SK-N-SH treated with all-trans-retinoic acid at 6 μM for 48 hours (cell line): ENCODE data around the gene CEP128.

Source experiments
- ATAC-seq: fragments of 200-7000 bp; cut with Tn5 transposase; 3 replicates; pipeline ENCODE4 v1.9.1; 2020; ENCODE audit warnings: mild to moderate bottlenecking, moderate library complexity
- BACH2 ChIP-seq: fragments of 250-450 bp; sonication (Bioruptor Pico); IDR thresholded peaks from 2 replicates; pipeline ENCODE4 v1.9.0; 2021; ENCODE audit warnings: mild to moderate bottlenecking, borderline replicate concordance
- CREB5 ChIP-seq: fragments of 250-450 bp; sonication (Bioruptor Pico); IDR thresholded peaks from 2 replicates; pipeline ENCODE4 v1.5.1; 2020; ENCODE audit warnings: low read depth, mild to moderate bottlenecking, moderate library complexity
- CSDC2 ChIP-seq: fragments of 250-450 bp; sonication (Bioruptor Pico); IDR thresholded peaks from 2 replicates; pipeline ENCODE4 v1.5.0; 2020; ENCODE audit warnings: mild to moderate bottlenecking, moderate library complexity
- CSRNP3 ChIP-seq: fragments of 250-450 bp; sonication (Bioruptor Pico); IDR thresholded peaks from 2 replicates; pipeline ENCODE4 v1.5.1; 2021; ENCODE audit warnings: mild to moderate bottlenecking, moderate library complexity
- ESRRG ChIP-seq: fragments of 250-450 bp; sonication (Bioruptor Pico); IDR thresholded peaks from 2 replicates; pipeline ENCODE4 v1.6.1; 2021; ENCODE audit warnings: mild to moderate bottlenecking
- GLIS3 ChIP-seq: fragments of 250-450 bp; sonication (Bioruptor Pico); IDR thresholded peaks from 2 replicates; pipeline ENCODE4 v1.5.0; 2020; ENCODE audit warnings: mild to moderate bottlenecking, moderate library complexity
- ISL1 ChIP-seq: fragments of 250-450 bp; sonication (Bioruptor Pico); IDR thresholded peaks from 2 replicates; pipeline ENCODE4 v2.1.2; 2022; ENCODE audit warnings: mild to moderate bottlenecking, moderate library complexity
- OSR1 ChIP-seq: fragments of 250-450 bp; sonication (Bioruptor Pico); IDR thresholded peaks from 2 replicates; pipeline ENCODE4 v1.8.0; 2022; ENCODE audit warnings: moderate library complexity, mild to moderate bottlenecking, inconsistent platforms
- POU6F1 ChIP-seq: fragments of 250-450 bp; sonication (Bioruptor Pico); IDR thresholded peaks from 2 replicates; pipeline ENCODE4 v1.8.0; 2021; ENCODE audit warnings: low read depth, mild to moderate bottlenecking, moderate library complexity, borderline replicate concordance
- PPARA ChIP-seq: fragments of 250-450 bp; sonication (Bioruptor Pico); IDR thresholded peaks from 2 replicates; pipeline ENCODE4 v1.5.0; 2020; ENCODE audit warnings: mild to moderate bottlenecking, borderline replicate concordance
- RARB ChIP-seq: fragments of 250-450 bp; sonication (Bioruptor Pico); IDR thresholded peaks from 2 replicates; pipeline ENCODE4 v1.8.0; 2021; ENCODE audit warnings: mild to moderate bottlenecking, moderate library complexity
- SNAI2 ChIP-seq: fragments of 250-450 bp; sonication (Bioruptor Pico); IDR thresholded peaks from 2 replicates; pipeline ENCODE4 v1.5.0; 2020; ENCODE audit warnings: mild to moderate bottlenecking, moderate library complexity
- TCF4 ChIP-seq: fragments of 250-450 bp; sonication (Bioruptor Pico); IDR thresholded peaks from 2 replicates; pipeline ENCODE4 v1.8.0; 2021; ENCODE audit warnings: mild to moderate bottlenecking, moderate library complexity, borderline replicate concordance
- TOX ChIP-seq: fragments of 250-450 bp; sonication (Bioruptor Pico); IDR thresholded peaks from 2 replicates; pipeline ENCODE4 v1.8.0; 2021; ENCODE audit warnings: mild to moderate bottlenecking, moderate library complexity, borderline replicate concordance
- TSHZ2 ChIP-seq: fragments of 250-450 bp; sonication (Bioruptor Pico); IDR thresholded peaks from 2 replicates; pipeline ENCODE4 v1.5.0; 2020; ENCODE audit warnings: mild to moderate bottlenecking, moderate library complexity
- ZC3H10 ChIP-seq: fragments of 250-450 bp; sonication (Bioruptor Pico); IDR thresholded peaks from 2 replicates; pipeline ENCODE4 v1.5.1; 2021; ENCODE audit warnings: mild to moderate bottlenecking, moderate library complexity
- ZFP3 ChIP-seq: fragments of 250-450 bp; sonication (Bioruptor Pico); IDR thresholded peaks from 2 replicates; pipeline ENCODE4 v1.5.0; 2020; ENCODE audit warnings: mild to moderate bottlenecking, moderate library complexity
- ZFP30 ChIP-seq: fragments of 450-650 bp; formaldehyde crosslinking; IDR thresholded peaks from 2 replicates; pipeline ENCODE4 v1.5.0; 2022; ENCODE audit warnings: mild to moderate bottlenecking, moderate library complexity
- ZNF565 ChIP-seq: fragments of 450-650 bp; formaldehyde crosslinking; conservative IDR thresholded peaks from 2 replicates; pipeline ENCODE4 v1.5.0; 2020; ENCODE audit warnings: low read depth, mild to moderate bottlenecking, moderate library complexity
- ZNF70 ChIP-seq: fragments of 450-650 bp; formaldehyde crosslinking; IDR thresholded peaks from 2 replicates; pipeline ENCODE4 v1.5.0; 2020; ENCODE audit warnings: mild to moderate bottlenecking, moderate library complexity
- ZNF8 ChIP-seq: fragments of 450-650 bp; formaldehyde crosslinking; IDR thresholded peaks from 2 replicates; pipeline ENCODE4 v1.5.0; 2020; ENCODE audit warnings: mild to moderate bottlenecking, moderate library complexity

Gene CEP128

GRCh38 chr14:80981156-80981555, 39.6 kb upstream of the CEP128 start:
- no peak for TF ChIP-seq RARB (CRISPR knock-in tag)
- no peak for TF ChIP-seq SNAI2
- no peak for TF ChIP-seq ZNF8
- TF ChIP-seq ZC3H10 (CRISPR knock-in tag), result no peak
- no peak for TF ChIP-seq PPARA
- no peak for TF ChIP-seq TOX (CRISPR knock-in tag)
- no peak for TF ChIP-seq ESRRG (CRISPR knock-in tag)
- TF ChIP-seq ZNF70 (CRISPR knock-in tag), result no peak
- no peak for TF ChIP-seq CSRNP3
- no peak for TF ChIP-seq BACH2 (CRISPR knock-in tag)
- TF ChIP-seq ZFP30 (CRISPR knock-in tag), result no peak
- TF ChIP-seq POU6F1 (CRISPR knock-in tag), result no peak
- no peak for TF ChIP-seq CSDC2 (CRISPR knock-in tag)
- TF ChIP-seq ZFP3, result no peak
- no peak for TF ChIP-seq CREB5 (CRISPR knock-in tag)
- TF ChIP-seq GLIS3, result no peak
- ATAC-seq, result no peak

GRCh38 chr14:80979951-80980350, 38.4 kb upstream of the CEP128 start:
- ATAC-seq, result no peak
- no peak for TF ChIP-seq TSHZ2
- TF ChIP-seq GLIS3, result no peak
- no peak for TF ChIP-seq TCF4 (CRISPR knock-in tag)
- TF ChIP-seq SNAI2, result no peak
- no peak for TF ChIP-seq ZFP30 (CRISPR knock-in tag)
- no peak for TF ChIP-seq ESRRG (CRISPR knock-in tag)
- TF ChIP-seq TOX (CRISPR knock-in tag), result no peak

- no peak for TF ChIP-seq TSHZ2
- TF ChIP-seq OSR1 (CRISPR knock-in tag), result no peak
- no peak for TF ChIP-seq ISL1 (CRISPR knock-in tag)
- TF ChIP-seq CSRNP3, result no peak
- no peak for TF ChIP-seq GLIS3
- no peak for TF ChIP-seq ZFP3
- TF ChIP-seq CREB5 (CRISPR knock-in tag), result no peak
- no peak for TF ChIP-seq ZNF565 (CRISPR knock-in tag)
- TF ChIP-seq SNAI2, result no peak
- ATAC-seq, result no peak
Measured at GRCh38 chr14:80978403-80978802, 36.9 kb upstream of the CEP128 start.
